K562 (cell line): ENCODE measurements around the gene IL13. TPM values are rescaled to one million over a fixed set of nuclear protein-coding genes. Genes with fewer than 3 reads are reported as not detected.

ENCODE experiments used
- ATAC-seq: fragments of 200-7000 bp; cut with Tn5 transposase; 3 replicates; pipeline ENCODE4 v1.9.1; 2020; ENCODE audit warnings: moderate library complexity
- BruUV-seq: library from RNA; stranded (reverse); fragments of 400-500 nt; replicated peaks from 2 replicates; lab custom pipeline; 2021; lab: Mats Ljungman, UMichigan
- CTCF ChIA-PET: fragments of 300-600 bp; formaldehyde crosslinking; extraction: SDS; loops from one replicate; lab custom pipeline; 2021; ENCODE audit warnings: low intra/inter-chr PET ratio; lab: Yijun Ruan, JAX
- POLR2A ChIA-PET: fragments of 300-600, 350-650 bp; sonication (Branson Sonifier 250); formaldehyde crosslinking; extraction: SDS; loops from one replicate; lab custom pipeline; 2021; ENCODE audit warnings: antibody characterized with exemption, inconsistent platforms; lab: Yijun Ruan, JAX
- DNase-seq, 4 experiments: peaks; one replicate each; pipeline versions ENCODE4 v3.0.0 to v3.0.0-alpha.2; 2011 to 2018; ENCODE audit warnings: low spot score in 3 of 4, mixed read lengths in 3 of 4; ENCODE audit errors: extremely low read depth in 1 of 4
- FAIRE-seq: peaks from 2 replicates; lab custom pipeline; 2011; peaks lifted over from hg19 to GRCh38; lab: Jason Lieb, UNC
- H2AFZ ChIP-seq: 2 replicates; pipeline ENCODE4 v1.6.0; 2011; ENCODE audit warnings: low read depth, low read length, control low read depth, inconsistent platforms
- H3K27ac ChIP-seq: fragments of 200-600 bp; 3 replicates; pipeline ENCODE4 v1.8.0; 2011; ENCODE audit warnings: low read depth, mild to moderate bottlenecking, control low read depth, inconsistent platforms, low read length, moderate library complexity, mixed read lengths; ENCODE audit errors: extremely low read depth
- H3K27me3 ChIP-seq, 2 experiments: fragments of 300-600 bp in 1 of 2; 2 replicates in 1 of 2; 3 replicates in 1 of 2; pipeline versions ENCODE4 v1.6.0 to v1.8.0; 2011; ENCODE audit warnings: inconsistent platforms in 2 of 2, low read length in 2 of 2, mild to moderate bottlenecking in 1 of 2, mixed read lengths in 1 of 2, moderate library complexity in 1 of 2; ENCODE audit not compliant: control insufficient read depth in 2 of 2, insufficient read depth in 2 of 2
- H3K36me3 ChIP-seq: fragments of 300-600 bp; 3 replicates; pipeline ENCODE4 v1.8.0; 2011; ENCODE audit warnings: mild to moderate bottlenecking, low read length, inconsistent platforms; ENCODE audit not compliant: control insufficient read depth, insufficient read depth
- H3K4me1 ChIP-seq, 2 experiments: fragments of 200-600 bp in 1 of 2; replicated peaks in 1 of 2; 2 replicates in 1 of 2; 3 replicates in 1 of 2; pipeline versions ENCODE4 v1.5.1 to v1.8.0; 2011; ENCODE audit warnings: inconsistent platforms in 2 of 2, low read length in 2 of 2, mild to moderate bottlenecking in 1 of 2, mixed read lengths in 1 of 2, moderate library complexity in 1 of 2; ENCODE audit not compliant: control insufficient read depth in 2 of 2, insufficient read depth in 2 of 2
- H3K4me2 ChIP-seq: 2 replicates; pipeline ENCODE4 v1.6.1; 2011; ENCODE audit warnings: low read length, control low read depth, inconsistent platforms, mixed read lengths; ENCODE audit not compliant: insufficient read depth
- H3K4me3 ChIP-seq: fragments of 200-600 bp; sonication (generic), shearing (Covaris generic); 2 replicates; pipeline ENCODE4 v1.5.1; 2016; ENCODE audit warnings: control low read depth, inconsistent platforms
- H3K79me2 ChIP-seq: fragments of 200-600 bp; 3 replicates; pipeline ENCODE4 v1.8.0; 2011; ENCODE audit warnings: low read length, inconsistent platforms; ENCODE audit not compliant: control insufficient read depth, insufficient read depth
- H3K9ac ChIP-seq, 2 experiments: 2 replicates each; pipeline versions ENCODE4 v1.6.0 to v1.6.1; 2011; ENCODE audit warnings: low read depth in 2 of 2, low read length in 2 of 2, control low read depth in 1 of 2, inconsistent platforms in 1 of 2, mild to moderate bottlenecking in 1 of 2, mixed read lengths in 1 of 2; ENCODE audit not compliant: insufficient read depth in 1 of 2
- H3K9me1 ChIP-seq: one replicate; pipeline ENCODE4 v1.6.0; 2011; ENCODE audit warnings: inconsistent platforms, mild to moderate bottlenecking, low read length, moderate library complexity; ENCODE audit not compliant: control insufficient read depth, insufficient read depth
- H3K9me3 ChIP-seq: replicated peaks from 2 replicates; pipeline ENCODE4 v1.5.1; 2011; ENCODE audit warnings: low read depth, low read length, inconsistent platforms; ENCODE audit not compliant: control insufficient read depth, insufficient read depth
- H4K20me1 ChIP-seq: replicated peaks from 2 replicates; pipeline ENCODE4 v1.6.1; 2011; ENCODE audit warnings: low read length, inconsistent platforms, mixed read lengths; ENCODE audit not compliant: control insufficient read depth, insufficient read depth
- C11orf30 ChIP-seq: fragments of 450-650 bp; IDR thresholded peaks from 2 replicates; pipeline ENCODE4 v1.6.1; 2016; ENCODE audit warnings: low read depth, mild to moderate bottlenecking
- DACH1 ChIP-seq: fragments of 450-650 bp; IDR thresholded peaks from 2 replicates; pipeline ENCODE4 v1.6.1; 2018; ENCODE audit not compliant: partially characterized antibody
- SMARCE1 ChIP-seq: fragments of 450-650 bp; IDR thresholded peaks from 2 replicates; pipeline ENCODE4 v1.7.1; 2016; ENCODE audit warnings: mild to moderate bottlenecking
- ZNF134 ChIP-seq: fragments of 250-450 bp; sonication (Bioruptor Pico); conservative IDR thresholded peaks from 2 replicates; pipeline ENCODE4 v1.4.0; 2020
- WGBS: fragments of 100-300 bp; shearing (Covaris generic); methylation state at CpG from one replicate; pipeline ENCODE4 v1.1.6; 2016; ENCODE audit warnings: low coverage, mixed read lengths; ENCODE audit not compliant: insufficient coverage; ENCODE audit errors: missing lambda C conversion rate; 5-methylcytosine and 5-hydroxymethylcytosine counted together
- in situ Hi-C: fragments of 300-500 bp; cut with MboI; formaldehyde crosslinking; loops from 4 replicates; pipeline ENCODE4 v1.15.0; 2018; ENCODE audit warnings: inconsistent platforms, mixed read lengths
- intact Hi-C: fragments of 100-400 bp; cut with micrococcal nuclease; formaldehyde crosslinking; loops from 2 replicates; pipeline ENCODE4 v1.14.2; 2022
- polyA plus RNA-seq, 8 experiments: library from polyadenylated mRNA; depleted of rRNA in 4 of 8; stranded (reverse) in 5 of 8; unstranded in 3 of 8; fragments of >200 nt; fragmentation: Nextera tagmentation in 2 of 8; fragmentation: Illumina TruSeq in 1 of 8; extraction: Ambion mirVana in 2 of 8; extraction: Trizol in 1 of 8; gene quantifications; 2 replicates each; pipeline versions ENCODE4 v1.2.1 to v1.2.3, GENCODE V29; 2011 to 2014; ENCODE audit warnings: inconsistent platforms in 1 of 8, missing spikeins in 1 of 8
- total RNA-seq, 7 experiments: library from RNA; depleted of rRNA in 6 of 7; stranded (reverse); fragments of >200 nt in 6 of 7; fragmentation: Illumina TruSeq in 2 of 7; extraction: Trizol in 2 of 7; gene quantifications; 2 replicates each; pipeline versions ENCODE4 v1.2.1 to v1.2.3, GENCODE V29; 2011 to 2021; ENCODE audit warnings: low replicate concordance in 1 of 7
- TF ChIP-seq, protein P1 (sequence below), 2 experiments: fragments of 450-650 bp in 1 of 2; sonication (generic) in 1 of 2; formaldehyde crosslinking; conservative IDR thresholded peaks; 2 replicates each; pipeline versions ENCODE4 v1.4.0 to v1.8.1; 2020 to 2022; ENCODE audit warnings: mild to moderate bottlenecking in 1 of 2, missing genetic modification reagents in 1 of 2

The IL13 gene
- total and polyA plus RNA-seq, 9 of the 15 experiments (the other 6 are each of a cell fraction or from before 2014, with no cell fraction given), result not detected

DNA sequence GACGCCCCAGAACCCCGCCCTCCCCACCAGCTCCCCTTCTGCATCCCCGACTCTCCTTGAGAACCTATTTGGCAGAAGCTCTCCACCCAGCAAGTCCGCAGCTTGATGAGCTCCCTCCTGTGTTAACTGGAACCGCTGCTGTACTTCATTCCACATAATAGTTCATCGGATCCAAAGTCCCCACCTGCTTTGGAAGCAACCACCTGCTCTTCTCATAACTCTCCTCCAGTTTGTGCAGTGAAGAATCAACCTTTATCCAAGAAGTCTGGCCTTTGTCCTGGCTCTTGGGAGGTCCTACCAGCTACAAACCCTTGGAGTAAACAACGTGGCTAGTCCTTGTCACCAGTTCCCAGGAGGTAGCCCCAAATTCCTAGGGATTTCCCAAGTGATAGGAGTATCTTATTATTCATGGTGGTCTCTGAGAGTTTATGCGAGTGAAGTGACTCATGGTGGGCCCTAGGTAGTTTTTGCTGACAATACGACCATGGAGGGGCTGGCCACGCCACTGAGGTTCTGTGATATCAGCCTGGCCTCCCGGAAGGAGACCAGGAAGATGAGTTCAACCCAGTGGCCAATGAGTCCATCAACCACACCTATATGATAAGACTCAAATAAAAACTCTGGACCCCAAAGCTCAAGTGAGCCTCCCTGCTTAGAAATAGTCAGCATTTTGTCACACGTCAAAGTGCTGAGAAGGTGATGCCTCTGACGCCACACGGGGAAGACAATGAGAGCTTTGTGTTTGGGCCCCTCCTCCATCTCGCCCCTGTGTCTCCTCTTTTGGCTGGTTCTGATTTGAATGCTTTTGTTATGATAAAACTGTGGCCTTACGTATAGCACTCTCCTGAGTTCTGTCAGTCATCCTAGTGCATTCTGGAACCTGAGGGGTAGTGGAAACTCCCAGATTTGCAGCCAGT lies 12.3 kb downstream of the IL13 start:
- Histone ChIP-seq H3K27ac (no peak overlapping the region), H3K9me3 (no peaks in the 10 kb centered on the region), H3K4me2 (no peak overlapping the region), H3K9ac (no peak overlapping the region; a peak in 1 of 4 replicates), H4K20me1 (no peaks in the 10 kb centered on the region)
- intact Hi-C loops, result loop anchor here (10.0 kb wide), 1 partner anchor 215 kb away; no protein-coding TSS in a partner anchor
- no peak for FAIRE-seq
- BruUV-seq, result no TSS peak
- TF ChIP-seq, protein P1, sequence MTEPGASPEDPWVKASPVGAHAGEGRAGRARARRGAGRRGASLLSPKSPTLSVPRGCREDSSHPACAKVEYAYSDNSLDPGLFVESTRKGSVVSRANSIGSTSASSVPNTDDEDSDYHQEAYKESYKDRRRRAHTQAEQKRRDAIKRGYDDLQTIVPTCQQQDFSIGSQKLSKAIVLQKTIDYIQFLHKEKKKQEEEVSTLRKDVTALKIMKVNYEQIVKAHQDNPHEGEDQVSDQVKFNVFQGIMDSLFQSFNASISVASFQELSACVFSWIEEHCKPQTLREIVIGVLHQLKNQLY (CRISPR knock-in tag; conservative IDR thresholded peaks at IDR 0.05), result no peak
- TF ChIP-seq SMARCE1, result no peak
- 0 out of 2 replicates have a peak, but pooled peaks have one; percentile 18 for TF ChIP-seq C11orf30
- TF ChIP-seq ZNF134 (CRISPR knock-in tag), result 0 out of 2 replicates have a peak, but pooled peaks have one; percentile 14
- no peak for TF ChIP-seq DACH1
- TF ChIP-seq, all 486 proteins: peak for 2
- ChIA-PET CTCF (no interaction called here), POLR2A (interaction anchor here (0.7 to 1.0 kb wide), 3 partner anchors 9 to 382 kb away, joined by 3 to 4 read pairs (median 4); partner anchors contain the start of gene HSPA4)
- WGBS, result 64% methylated on average over 14 of the region's 16 CpGs
- Histone ChIP-seq H3K27me3 (no peaks in the 10 kb centered on the region), H3K4me3 (no peak overlapping the region), H3K36me3 (no peaks in the 10 kb centered on the region), H2AFZ (no peak overlapping the region), H3K9me1 (no peaks in the 10 kb centered on the region), H3K79me2 (no peaks in the 10 kb centered on the region), H3K4me1 (peaks cover 49 to 50% of the 10 kb centered on the region in 2 experiments; a peak in 4 of 5 replicates)
- in situ Hi-C loops, result no loop called here
- ATAC-seq (no peak), DNase-seq (peak in 1 of 4 experiments; percentile 7)
